GM18519 (cell line): ENCODE results near the gene ARTN.

Experiments used
- ATAC-seq: cut with Tn5 transposase; IDR thresholded peaks from one replicate; pipeline ENCODE4 v1.9.1; 2021; ENCODE audit warnings: mild to moderate bottlenecking, moderate library complexity; ENCODE audit not compliant: unreplicated experiment, low FRiP score

Gene ARTN, protein sequence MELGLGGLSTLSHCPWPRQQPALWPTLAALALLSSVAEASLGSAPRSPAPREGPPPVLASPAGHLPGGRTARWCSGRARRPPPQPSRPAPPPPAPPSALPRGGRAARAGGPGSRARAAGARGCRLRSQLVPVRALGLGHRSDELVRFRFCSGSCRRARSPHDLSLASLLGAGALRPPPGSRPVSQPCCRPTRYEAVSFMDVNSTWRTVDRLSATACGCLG

DNA sequence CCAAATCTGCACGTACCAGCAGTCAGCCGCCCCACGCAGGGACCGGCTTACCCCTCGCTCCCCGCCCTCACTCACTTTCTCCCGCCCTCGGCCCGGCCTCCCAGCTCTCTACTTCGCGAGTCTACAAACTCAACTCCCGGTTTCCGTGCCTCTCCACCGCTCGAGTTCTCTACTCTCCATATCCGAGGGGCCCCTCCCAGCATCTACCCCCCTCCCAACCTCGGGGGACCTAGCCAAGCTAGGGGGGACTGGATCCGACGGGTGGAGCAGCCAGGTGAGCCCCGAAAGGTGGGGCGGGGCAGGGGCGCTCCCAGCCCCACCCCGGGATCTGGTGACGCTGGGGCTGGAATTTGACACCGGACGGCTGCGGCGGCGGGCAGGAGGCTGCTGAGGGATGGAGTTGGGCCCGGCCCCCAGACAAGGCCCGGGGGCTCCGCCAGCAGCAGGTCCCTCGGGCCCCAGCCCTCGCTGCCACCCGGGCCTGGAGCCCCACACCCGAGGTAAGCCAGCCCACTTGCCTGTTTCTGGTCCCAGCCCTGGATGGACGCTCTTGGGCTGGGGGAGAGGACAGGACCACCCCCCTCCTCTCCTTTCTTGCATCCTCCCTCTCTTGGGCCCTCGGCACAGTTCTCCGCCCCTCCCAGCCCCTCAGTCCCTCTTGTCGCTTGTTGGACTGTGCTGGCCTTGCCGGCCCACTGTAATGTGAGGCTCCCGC lies at the start of gene ARTN:
Gene ARTN, plus strand, starts transcription at position 416 of the 715 bp plus-strand sequence. CDS start 1,856 bp downstream, outside the sequence.
- ATAC-seq, result no peak

DNA sequence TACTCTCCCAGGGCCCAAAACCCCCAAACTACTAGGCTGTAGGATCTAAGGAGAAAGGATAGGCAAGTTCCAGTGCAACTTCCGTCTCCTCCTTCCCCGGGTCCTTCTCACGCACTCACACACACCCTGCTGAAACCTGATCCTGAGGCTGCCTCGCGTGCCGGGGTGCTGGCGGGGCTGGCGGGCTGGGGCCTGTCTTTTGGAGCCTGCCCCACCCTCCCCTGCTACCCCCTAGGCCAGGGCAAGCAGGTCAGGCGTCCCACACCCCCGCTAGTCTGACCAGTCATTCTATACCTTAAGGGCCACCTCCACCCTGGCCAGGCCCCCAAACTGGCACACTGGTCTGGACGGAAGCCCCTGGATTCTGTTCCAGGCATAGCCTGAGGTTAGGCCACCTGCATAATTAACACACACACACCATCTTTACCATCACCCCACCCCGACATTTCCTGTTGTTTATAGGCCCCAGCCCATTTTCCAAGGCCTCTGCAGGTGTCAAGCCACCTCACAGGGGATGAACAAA lies 48.3 kb upstream of the ARTN start:
- no peak for ATAC-seq

DNA sequence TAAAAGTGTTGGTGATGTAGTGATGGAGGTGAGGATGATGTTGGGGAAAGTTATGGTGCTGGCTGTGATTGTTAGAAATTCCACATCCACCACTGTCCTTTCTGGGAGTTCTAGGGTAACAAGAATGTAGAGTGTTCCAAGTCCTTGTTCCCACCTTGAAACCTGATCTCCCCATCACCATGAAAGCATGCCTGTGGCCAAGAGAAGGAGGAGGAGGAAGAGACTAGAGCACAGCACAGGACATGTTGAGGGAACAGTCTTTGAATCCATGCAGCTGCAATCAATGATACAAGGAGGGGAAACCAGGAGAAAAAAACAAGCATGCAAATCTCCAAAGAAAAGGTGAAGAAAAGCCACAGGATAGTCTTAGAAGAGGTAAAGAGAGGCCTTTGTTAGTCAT lies 45.9 kb upstream of the ARTN start:
- ATAC-seq, result no peak

DNA sequence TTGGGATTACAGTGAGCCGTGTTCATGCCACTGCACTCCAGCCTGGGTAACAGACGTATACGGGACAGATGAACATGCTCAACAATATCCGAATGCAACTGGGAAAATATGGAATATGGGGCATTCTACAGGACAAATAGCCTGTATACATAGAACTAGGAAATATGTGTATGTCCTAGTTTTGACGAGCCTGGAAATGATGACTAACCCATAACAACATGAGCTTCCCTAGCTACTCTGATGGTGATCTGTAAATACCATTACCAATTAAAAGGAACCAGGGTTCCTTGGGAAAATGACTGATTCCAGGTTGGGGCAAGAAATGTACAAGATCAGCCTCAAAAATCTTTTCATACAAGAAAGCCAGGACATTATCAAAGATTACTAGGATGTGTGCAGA lies 42.8 kb upstream of the ARTN start:
- ATAC-seq, result no peak

DNA sequence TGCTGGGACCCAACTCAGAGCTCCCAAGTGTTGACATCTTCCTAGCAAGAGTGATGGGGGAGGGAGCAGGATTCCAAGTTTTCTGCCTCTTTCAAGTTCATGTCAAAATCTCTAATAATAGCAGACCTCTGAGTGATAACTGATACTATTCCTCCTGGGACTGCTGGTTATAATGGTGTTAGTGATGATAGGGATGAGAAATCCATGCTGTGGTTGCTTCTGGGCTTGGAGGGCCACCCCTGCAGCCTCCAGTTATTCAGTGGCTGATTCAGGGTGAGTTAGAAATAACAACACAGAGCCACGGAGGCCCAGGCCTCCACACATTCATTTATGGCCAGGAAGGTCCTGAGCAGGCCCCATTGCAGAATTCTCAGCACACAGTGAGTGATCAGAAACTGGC lies 40.6 kb upstream of the ARTN start:
- no peak for ATAC-seq

DNA sequence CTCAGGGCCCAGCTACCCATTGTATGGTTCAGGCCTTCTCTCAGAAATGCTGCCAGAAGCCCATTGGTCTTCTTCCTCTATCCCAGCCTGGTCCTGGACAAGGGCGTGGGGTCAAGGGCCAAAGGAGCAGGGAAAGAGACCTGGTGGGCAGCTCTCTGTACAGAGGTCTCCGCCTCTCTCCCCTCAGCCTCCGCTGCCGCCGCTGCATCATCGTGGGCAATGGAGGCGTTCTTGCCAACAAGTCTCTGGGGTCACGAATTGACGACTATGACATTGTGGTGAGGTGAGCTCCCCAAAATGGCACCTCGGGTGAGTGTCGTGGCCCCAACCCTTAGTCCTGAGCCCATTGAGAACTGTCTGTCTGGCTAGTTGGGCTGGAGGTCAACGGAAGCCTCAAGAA lies 34.6 kb upstream of the ARTN start:
- ATAC-seq, result no peak

DNA sequence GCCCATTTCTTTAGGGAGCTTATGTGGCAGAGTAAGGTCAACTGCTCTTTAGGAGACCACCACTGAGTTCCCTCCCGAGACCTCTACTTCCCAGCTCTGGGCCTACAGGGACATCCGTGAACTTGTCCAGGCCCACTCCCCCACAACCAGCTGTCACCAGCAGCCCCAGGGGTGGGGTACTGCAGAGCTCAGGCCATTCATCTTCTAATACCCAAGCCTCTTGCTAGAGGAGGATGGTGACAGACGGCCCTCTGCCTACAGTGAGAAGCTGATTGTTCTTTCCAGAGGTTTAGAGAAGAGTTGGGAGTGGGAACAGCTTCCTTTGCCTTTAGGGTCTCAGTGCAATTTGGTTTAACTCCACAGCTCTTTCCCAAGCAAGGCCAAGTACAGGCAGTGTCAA lies 33.2 kb upstream of the ARTN start:
- ATAC-seq, result no peak

DNA sequence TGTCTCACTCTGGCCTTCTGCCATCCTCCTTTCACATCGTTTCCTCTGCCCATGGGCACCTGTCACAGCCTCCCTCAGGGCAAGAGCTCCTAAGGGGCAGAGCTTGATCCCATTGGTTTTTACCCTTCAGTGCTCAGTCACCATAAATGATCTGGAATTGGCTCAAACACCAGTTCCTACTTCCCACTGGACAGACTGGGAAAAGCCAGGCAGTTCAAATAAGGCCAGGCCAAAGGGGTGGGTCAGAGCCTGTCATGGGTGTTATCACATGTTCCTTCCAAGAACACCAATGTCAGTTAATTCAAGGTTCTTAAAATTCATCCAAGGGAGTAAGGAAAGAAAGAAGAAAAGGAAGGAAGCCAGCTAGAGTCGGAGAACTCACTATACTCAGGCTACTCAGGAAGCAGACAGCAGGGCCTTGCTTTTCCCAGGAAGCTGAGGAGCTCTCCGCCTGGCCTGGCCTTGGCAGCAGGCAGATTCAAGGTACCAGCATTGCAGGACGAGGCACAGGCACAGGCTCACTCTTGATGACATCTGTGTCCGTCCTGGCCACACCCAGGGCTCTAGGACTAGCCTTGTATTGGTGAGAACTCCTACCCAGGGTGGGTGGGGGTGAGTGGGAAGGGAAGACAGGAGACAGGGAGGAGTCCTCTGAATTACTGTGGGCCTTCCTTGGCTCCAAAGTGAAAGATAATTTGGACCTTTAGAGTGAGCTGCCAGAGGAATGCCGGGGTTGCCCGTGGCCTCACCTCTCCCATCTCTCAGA lies 32.2 kb upstream of the ARTN start:
- no peak for ATAC-seq

DNA sequence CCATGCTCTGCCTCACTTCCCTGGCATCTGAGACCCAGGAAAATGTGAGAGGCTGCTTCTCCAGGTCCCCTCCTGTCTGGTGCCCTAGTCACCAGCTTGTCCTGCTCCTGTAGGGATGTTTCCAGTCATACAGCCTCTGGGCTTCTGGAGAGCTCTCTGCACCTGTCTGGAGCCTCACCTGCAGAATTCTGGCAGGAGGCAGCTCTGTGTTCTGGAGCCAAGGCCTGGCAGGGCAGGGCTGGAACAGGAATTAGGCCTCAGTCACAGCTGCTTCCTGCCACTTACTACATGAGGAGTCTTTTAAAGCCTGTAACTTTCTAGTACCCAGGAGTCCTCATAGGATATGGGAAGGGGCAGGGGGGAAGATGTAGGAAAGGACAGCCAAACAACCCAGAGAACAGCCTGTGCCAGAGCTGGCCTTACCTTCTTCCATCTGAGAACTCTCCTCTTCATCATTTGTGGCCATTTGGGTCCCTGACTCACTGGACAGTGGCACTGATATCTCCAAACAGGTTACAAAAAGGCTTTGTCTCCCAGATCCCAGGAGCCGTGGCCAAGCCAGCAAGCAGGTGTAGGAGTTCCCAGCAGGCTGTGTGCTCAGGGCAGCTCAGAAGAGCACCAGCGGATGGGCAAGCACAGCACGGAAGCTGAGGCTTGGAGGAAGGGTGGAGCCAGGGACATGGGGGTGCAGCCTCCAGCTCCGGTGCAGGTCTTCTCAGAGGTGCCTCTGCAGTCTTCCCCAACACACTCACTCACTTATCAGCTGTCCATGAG lies 31.4 kb upstream of the ARTN start:
- no peak for ATAC-seq

DNA sequence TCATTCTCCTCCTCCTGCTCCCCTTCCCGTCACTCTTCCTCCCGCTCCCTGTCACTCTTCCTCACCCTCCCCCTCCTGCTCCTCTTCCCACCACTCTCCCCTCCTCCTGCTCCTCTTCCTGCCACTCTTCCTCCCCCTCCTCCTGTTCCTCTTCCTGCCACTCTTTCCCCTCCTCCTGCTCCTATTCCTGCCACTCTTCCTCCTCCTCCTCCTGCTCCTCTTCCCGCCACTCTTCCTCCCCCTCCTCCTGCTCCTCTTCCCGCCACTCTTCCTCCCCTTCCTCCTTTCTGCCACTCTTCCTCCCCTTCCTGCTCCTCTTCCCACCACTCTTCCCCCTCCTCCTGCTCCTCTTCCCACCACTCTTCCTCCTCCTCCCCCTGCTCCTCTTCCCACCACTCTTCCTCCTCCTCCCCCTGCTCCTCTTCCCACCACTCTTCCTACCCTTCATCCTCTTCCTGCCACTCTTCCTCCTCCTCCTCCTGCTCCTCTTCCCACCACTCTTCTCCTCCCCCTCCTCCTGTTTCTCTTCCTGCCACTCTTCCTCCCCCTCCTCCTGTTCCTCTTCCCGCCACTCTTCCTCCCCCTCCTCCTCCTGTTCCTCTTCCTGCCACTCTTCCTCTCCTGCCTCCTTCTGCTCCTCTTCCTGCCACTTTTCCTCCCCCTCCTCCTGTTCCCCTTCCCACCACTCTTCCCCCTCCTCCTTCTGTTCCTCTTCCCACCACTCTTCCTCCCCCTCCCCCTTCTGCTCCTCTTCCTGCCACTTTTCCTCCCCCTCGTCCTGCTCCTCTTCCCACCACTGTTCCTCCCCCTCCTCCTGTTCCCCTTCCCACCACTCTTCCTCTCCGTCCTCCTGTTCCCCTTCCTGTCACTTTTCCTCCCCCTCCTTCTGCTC lies 28.7 kb upstream of the ARTN start:
- ATAC-seq, result no peak

DNA sequence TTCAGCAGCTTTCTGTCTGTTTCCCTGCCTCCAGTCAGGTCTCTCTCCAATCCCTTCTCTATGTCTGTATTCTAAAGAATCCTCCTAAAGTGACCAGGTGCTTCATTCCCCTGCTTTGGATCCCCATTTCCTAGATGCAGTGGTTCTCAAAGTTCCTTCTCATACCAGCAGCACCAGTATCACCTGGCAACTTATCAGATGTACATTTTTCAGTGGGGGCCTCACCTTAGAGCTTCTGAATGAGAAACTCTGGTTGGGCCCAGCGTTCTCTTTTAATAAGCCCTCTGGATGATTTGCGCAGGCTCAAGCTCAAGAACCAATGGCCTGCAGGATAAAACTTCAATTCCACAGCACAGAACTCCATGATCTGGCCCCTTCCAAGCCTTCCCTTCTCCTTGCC lies 25.4 kb upstream of the ARTN start:
- ATAC-seq, result no peak

DNA sequence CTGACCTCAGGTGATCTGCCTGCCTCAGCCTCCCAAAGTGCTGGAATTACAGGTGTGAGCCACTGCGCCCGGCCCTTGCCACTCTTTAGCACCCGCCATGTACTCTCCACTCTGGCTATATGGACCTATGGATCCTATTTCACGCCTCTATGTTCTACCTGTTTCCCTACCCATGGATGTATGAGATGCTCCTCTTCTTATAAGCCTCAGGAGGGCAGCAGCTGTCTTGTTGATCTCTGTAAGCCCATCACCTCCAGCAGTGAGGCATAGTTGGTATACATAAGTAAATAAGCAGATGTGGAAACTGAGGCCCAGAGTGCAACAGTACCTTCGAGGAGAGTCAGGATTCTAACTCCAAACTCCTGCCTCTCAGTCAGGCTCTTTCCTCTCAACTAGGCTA lies 24.7 kb upstream of the ARTN start:
- no peak for ATAC-seq

DNA sequence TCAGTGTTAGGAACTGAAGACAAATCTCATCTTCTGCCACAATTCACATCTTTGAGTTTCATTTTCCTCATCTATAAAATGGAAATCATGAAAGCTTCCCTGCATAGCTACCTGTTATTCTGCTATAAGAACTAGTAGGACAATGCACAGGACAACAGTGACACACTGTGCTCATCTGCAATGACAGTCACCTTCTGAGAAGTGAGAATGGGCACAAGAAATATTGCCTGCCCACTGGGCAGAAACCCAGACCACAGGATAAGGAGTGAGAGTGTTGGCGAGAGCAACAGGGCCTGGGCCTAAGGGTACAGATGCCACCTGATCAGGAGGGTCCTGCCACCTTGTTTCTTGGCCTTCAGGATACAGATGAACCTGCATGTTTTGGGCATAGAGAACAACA lies 23.3 kb upstream of the ARTN start:
- ATAC-seq, result no peak

DNA sequence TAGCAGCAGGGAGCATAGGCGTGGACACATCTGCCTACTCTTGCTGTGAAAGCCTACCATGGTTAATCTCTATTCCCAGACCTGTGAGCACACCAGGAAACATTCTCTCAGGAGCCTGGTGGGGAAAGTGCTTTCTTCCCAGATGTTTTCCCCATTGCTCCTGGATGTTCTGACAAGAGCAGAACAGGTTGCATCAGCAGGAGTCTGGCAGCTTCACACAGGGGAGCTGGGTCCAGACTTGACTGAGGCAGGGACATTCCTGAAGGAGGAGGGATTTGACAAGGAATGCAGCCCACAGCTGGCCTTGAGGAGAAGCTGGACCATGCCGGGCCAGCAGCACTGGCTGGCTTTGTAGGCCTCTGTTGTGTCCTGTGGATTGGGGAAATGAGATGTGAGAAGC lies 21.0 kb upstream of the ARTN start:
- no peak for ATAC-seq

DNA sequence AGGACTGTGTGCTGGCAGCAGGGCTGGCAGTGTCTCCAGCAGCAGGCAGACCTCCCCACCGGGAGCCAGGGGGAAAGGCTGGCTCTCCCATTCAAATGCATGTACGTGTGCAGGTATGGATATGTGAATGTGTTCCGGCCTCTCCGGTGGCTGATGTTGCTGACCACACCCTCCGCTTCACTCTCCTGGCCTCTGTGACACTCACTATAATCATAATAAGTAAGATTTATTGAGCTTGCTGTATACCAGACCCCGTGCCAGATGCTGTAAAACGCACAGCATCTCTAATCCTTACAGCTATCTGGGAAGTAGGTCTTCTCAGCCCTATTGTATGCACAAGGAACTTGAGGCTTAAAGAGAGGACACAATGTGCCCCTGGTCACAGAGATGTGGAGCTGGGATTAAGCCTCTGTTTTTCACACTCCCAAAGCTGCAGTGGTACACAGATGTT lies 20.5 kb upstream of the ARTN start:
- ATAC-seq, result no peak

DNA sequence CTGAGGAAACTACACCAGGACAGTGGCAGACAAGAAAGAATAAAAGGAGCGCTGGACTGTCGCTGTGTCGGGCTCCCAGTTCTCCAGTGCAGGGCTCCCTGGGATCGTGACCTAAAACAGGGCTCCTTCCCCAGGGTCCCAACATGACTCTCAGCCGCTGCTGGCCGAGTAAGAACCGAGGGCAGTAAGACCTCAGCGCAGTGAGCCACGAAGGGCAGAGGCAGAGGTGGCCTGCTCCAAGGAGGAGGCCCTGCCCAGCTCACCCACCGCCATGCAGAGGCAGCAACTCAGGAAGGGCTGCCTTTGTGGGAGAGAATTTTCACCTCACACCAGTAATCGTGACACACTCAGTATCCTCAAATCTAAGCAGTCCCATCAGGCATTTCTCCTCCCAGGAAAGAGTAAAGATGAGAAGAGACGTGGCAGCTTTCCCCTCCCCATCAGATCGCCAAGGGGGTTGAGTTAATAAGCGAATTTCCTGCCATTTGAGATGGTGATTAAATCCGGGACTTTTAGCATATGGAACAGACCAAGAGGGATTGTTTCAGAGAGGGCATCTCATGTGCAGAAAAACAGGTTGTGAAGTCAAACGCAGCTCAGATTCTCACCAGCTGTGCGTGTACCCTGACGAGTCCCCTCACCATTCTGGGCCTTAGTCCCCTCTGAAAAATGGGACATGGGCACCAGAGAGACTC lies 19.8 kb upstream of the ARTN start:
- ATAC-seq, result no peak

DNA sequence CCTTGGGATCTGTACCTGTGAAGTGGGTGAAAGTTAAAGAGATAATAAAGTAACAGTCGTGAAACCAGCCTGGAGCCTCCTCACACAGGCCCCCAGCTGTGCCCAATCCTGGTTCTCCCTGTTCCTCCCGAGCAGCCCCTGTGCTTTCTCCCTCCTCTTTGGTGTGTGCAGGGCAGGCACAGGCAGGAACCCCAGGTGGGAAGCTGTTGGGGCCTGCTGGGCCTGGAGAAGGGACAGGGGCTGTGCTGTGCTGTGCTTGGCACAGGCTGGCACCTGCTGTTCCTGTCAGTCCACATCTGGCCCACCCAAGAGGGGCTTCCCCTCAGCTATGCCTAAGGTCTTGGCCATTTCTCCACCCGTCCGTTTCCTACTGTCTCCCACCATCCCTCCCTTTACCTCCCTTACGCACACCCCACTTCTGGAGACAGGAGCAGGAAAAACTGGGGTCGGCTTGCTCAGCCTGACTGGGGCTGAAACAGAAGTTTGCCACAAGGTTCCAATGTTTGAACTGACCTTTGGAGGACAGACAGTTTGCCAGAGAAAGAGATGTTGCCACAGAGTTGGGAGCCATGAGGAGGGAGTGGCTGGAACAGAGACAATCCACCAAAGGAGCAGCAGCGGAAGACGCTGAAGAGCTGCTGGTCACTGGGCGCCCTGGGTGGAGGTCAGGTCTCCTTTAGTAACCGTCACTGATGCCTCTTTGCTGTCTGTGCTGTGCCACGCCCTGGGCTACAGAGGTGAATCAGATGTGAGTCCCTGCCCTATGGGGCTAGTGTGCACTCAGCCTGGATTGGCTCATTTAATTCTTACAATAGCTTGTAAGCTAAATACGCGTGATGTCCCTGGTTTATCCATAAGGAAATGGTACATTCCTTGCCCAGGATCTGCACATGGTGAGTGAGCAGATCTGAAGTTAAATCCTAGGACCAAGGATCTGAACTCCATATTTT lies 18.8 kb upstream of the ARTN start:
- ATAC-seq, result no peak

DNA sequence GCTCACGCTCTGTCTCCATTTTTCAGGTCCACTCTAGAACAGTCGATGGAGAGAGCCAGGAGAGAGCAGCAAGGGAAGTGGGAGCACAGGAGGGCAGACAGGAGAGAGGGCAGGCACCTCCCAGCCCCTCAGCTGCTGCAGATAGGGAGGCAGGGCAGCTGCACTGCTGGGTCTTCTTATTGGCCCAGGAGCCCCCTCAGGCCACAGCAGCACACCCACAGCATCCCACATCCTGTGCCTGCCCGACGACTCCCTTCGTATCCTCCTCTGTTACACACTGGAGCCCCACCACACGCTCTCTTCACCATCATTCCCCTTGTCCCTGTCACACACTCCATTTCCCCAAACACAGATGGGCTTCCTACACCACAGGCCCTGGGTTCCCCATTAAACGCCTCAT lies 13.7 kb upstream of the ARTN start:
- no peak for ATAC-seq
